HepG2 (cell line): ENCODE measurements around the gene GNPDA1. TPM values are rescaled to one million over a fixed set of nuclear protein-coding genes. Genes with fewer than 3 reads are reported as not detected.
A peak's percentile ranks its signal among the peaks of the same experiment; 100 is the strongest.

Source experiments
- BORCS8-MEF2B ChIP-seq: sonication (generic); formaldehyde crosslinking; IDR thresholded peaks from 2 replicates; pipeline ENCODE4 v1.8.0; 2022; ENCODE audit warnings: mild to moderate bottlenecking, missing genetic modification reagents
- GABPB1 ChIP-seq: IDR thresholded peaks from 2 replicates; pipeline ENCODE4 v1.6.1; 2016; ENCODE audit warnings: mild to moderate bottlenecking, missing genetic modification reagents, moderate library complexity, missing compliant biosample characterization
- GLI4 ChIP-seq: sonication (generic); formaldehyde crosslinking; IDR thresholded peaks from 2 replicates; pipeline ENCODE4 v1.5.1; 2020; ENCODE audit warnings: missing genetic modification reagents, mild to moderate bottlenecking, moderate library complexity, borderline replicate concordance
- HNF4A ChIP-seq: sonication (generic); formaldehyde crosslinking; IDR thresholded peaks from 2 replicates; pipeline ENCODE4 v1.4.0; 2020; ENCODE audit warnings: missing genetic modification reagents
- HNRNPUL1 ChIP-seq: fragments of 200-400 bp; formaldehyde crosslinking; IDR thresholded peaks from 2 replicates; pipeline ENCODE4 v1.6.1; 2017; ENCODE audit warnings: low read depth, mild to moderate bottlenecking, low read length, moderate library complexity
- KAT7 ChIP-seq: IDR thresholded peaks from 2 replicates; pipeline ENCODE4 v1.6.1; 2018; ENCODE audit warnings: borderline replicate concordance, missing compliant biosample characterization
- MIER3 ChIP-seq: IDR thresholded peaks from 2 replicates; pipeline ENCODE4 v1.6.1; 2016; ENCODE audit warnings: missing compliant biosample characterization, borderline replicate concordance
- MTA1 ChIP-seq: sonication (generic); formaldehyde crosslinking; IDR thresholded peaks from 2 replicates; pipeline ENCODE4 v1.4.0; 2020; ENCODE audit warnings: missing genetic modification reagents, mild to moderate bottlenecking, borderline replicate concordance
- NFATC3 ChIP-seq: sonication (generic); formaldehyde crosslinking; IDR thresholded peaks from 2 replicates; pipeline ENCODE4 v1.5.1; 2020; ENCODE audit warnings: mild to moderate bottlenecking, missing genetic modification reagents
- PITX1 ChIP-seq: sonication (generic); formaldehyde crosslinking; IDR thresholded peaks from 2 replicates; pipeline ENCODE4 v1.5.1; 2020; ENCODE audit warnings: mild to moderate bottlenecking, missing genetic modification reagents
- TAF15 ChIP-seq: fragments of 200-400 bp; formaldehyde crosslinking; IDR thresholded peaks from one replicate; pipeline ENCODE4 v1.6.1; 2018; ENCODE audit warnings: mild to moderate bottlenecking, low read depth, low read length; ENCODE audit not compliant: poor library complexity, severe bottlenecking
- TBX3 ChIP-seq: fragments of 450-650 bp; IDR thresholded peaks from 2 replicates; pipeline ENCODE4 v1.6.1; 2017; ENCODE audit warnings: antibody characterized with exemption, mild to moderate bottlenecking, inconsistent platforms, borderline replicate concordance
- ZNF282 ChIP-seq: fragments of 450-650 bp; IDR thresholded peaks from 2 replicates; pipeline ENCODE4 v1.6.1; 2018; ENCODE audit not compliant: partially characterized antibody
- ZNF354B ChIP-seq: sonication (generic); formaldehyde crosslinking; IDR thresholded peaks from 2 replicates; pipeline ENCODE4 v1.8.0; 2022; ENCODE audit warnings: mild to moderate bottlenecking, missing genetic modification reagents
- ZNF552 ChIP-seq: sonication (generic); formaldehyde crosslinking; IDR thresholded peaks from 2 replicates; pipeline ENCODE4 v1.9.0; 2022; ENCODE audit warnings: missing genetic modification reagents, mild to moderate bottlenecking, borderline replicate concordance
- ZNF75D ChIP-seq: sonication (generic); formaldehyde crosslinking; IDR thresholded peaks from 2 replicates; pipeline ENCODE4 v1.8.1; 2023; ENCODE audit warnings: missing genetic modification reagents, mild to moderate bottlenecking, borderline replicate concordance
- ZNF772 ChIP-seq: sonication (generic); formaldehyde crosslinking; IDR thresholded peaks from 2 replicates; pipeline ENCODE4 v1.5.0; 2020; ENCODE audit warnings: mild to moderate bottlenecking, missing genetic modification reagents
- polyA plus RNA-seq, 8 experiments: library from polyadenylated mRNA; depleted of rRNA in 3 of 8; stranded (reverse) in 7 of 8; unstranded in 1 of 8; fragments of >200 nt; fragmentation: Illumina TruSeq in 4 of 8; extraction: Trizol in 4 of 8; gene quantifications; 2 replicates each; pipeline versions ENCODE4 v1.2.1 to v1.2.3, GENCODE V29; 2011 to 2016; ENCODE audit warnings: low read depth in 4 of 8, missing spikeins in 1 of 8, mixed read lengths in 1 of 8; ENCODE audit not compliant: insufficient read depth in 1 of 8
- total RNA-seq, 5 experiments: library from RNA; depleted of rRNA; stranded (reverse); fragments of >200 nt; fragmentation: Illumina TruSeq; extraction: Trizol; gene quantifications; 2 replicates each; pipeline ENCODE4 v1.2.3, GENCODE V29; 2016; ENCODE audit warnings: low read depth in 1 of 5
- TF ChIP-seq, protein P1 (sequence below): sonication (generic); formaldehyde crosslinking; IDR thresholded peaks from 2 replicates; pipeline ENCODE4 v1.8.0; 2022; ENCODE audit warnings: mild to moderate bottlenecking, missing genetic modification reagents, borderline replicate concordance
- TF ChIP-seq, protein P2 (sequence below): sonication (generic); formaldehyde crosslinking; IDR thresholded peaks from 2 replicates; pipeline ENCODE4 v1.5.0; 2020; ENCODE audit warnings: missing genetic modification reagents
- TF ChIP-seq, protein P3 (sequence below): IDR thresholded peaks from 2 replicates; pipeline ENCODE4 v1.6.1; 2016; ENCODE audit warnings: low read depth, borderline replicate concordance
- TF ChIP-seq, protein P4 (sequence below): sonication (generic); formaldehyde crosslinking; IDR thresholded peaks from 2 replicates; pipeline ENCODE4 v1.5.0; 2020; ENCODE audit warnings: mild to moderate bottlenecking, missing genetic modification reagents, moderate library complexity
- TF ChIP-seq, protein P5 (sequence below): sonication (generic); formaldehyde crosslinking; IDR thresholded peaks from 2 replicates; pipeline ENCODE4 v1.8.0; 2022; ENCODE audit warnings: low read depth, missing genetic modification reagents

GNPDA1 gene
- total and polyA plus RNA-seq, 2 of the 13 experiments (the other 11 are each of a cell fraction or from before 2014, with no cell fraction given): 6.0 to 54.1 TPM

DNA sequence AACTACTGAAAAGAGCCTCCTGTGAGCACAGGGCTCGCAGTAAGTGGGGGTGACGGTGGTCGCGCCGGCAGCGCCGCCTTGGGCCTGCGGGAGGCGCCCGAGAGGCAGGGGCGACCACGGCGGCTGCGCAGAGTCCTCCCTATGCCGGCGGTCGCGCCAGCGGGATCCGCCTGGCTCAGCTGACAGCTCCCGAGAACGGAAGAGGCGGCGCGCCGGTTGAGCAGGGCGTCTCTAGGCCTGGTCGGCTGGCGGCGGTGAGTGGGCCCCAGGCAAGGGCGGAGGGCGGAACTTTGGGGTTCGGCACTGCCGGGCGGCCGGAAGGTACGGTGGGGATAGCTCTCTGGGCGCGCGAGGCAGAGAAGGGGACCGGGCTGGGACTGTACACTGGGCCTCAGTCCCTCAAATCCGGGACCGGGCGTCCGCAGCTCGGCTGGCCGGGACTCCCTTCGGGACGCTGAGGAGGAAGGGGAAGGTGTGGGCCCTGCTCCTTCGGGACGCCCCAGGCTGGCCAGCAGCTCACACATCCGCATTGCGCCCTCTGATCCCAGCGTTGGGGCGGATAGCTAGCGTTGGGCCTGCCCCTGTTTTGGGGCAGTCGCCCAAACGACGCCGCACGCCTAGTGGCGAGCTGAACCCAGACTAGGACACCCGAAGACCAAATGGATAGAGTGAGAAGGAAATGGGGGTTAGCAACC, 43.8 kb downstream of the GNPDA1 start, which contains the start of gene RNF14 (continued):
- TF ChIP-seq, protein P1, sequence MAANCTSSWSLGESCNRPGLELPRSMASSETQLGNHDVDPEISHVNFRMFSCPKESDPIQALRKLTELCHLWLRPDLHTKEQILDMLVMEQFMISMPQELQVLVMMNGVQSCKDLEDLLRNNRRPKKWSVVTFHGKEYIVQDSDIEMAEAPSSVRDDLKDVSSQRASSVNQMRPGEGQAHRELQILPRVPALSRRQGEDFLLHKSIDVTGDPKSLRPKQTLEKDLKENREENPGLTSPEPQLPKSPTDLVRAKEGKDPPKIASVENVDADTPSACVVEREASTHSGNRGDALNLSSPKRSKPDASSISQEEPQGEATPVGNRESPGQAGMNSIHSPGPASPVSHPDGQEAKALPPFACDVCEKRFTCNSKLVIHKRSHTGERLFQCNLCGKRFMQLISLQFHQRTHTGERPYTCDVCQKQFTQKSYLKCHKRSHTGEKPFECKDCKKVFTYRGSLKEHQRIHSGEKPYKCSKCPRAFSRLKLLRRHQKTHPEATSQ (CRISPR knock-in tag): no peak; the same call in 1 of the 2 replicates
- peak; percentile 23; the same call in 1 of the 2 replicates for TF ChIP-seq HNF4A
- TF ChIP-seq, protein P2, sequence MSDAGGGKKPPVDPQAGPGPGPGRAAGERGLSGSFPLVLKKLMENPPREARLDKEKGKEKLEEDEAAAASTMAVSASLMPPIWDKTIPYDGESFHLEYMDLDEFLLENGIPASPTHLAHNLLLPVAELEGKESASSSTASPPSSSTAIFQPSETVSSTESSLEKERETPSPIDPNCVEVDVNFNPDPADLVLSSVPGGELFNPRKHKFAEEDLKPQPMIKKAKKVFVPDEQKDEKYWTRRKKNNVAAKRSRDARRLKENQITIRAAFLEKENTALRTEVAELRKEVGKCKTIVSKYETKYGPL (CRISPR knock-in tag): peak; percentile 77
- TF ChIP-seq MTA1 (CRISPR knock-in tag): peak; percentile 93
- TF ChIP-seq NFATC3 (CRISPR knock-in tag): no peak
- peak; percentile 95 for TF ChIP-seq GABPB1 (CRISPR knock-in tag)
- 0 out of 2 replicates have a peak, but pooled peaks have one; percentile 90 for TF ChIP-seq ZNF772 (CRISPR knock-in tag)
- peak; percentile 44; the same call in 1 of the 2 replicates for TF ChIP-seq KAT7 (CRISPR knock-in tag)
- no peak for TF ChIP-seq ZNF552 (CRISPR knock-in tag)
- TF ChIP-seq HNRNPUL1: 0 out of 2 replicates have a peak, but pooled peaks have one; percentile 42
- TF ChIP-seq TAF15: peak; percentile 72
- TF ChIP-seq ZNF282: no peak
- TF ChIP-seq, protein P3, sequence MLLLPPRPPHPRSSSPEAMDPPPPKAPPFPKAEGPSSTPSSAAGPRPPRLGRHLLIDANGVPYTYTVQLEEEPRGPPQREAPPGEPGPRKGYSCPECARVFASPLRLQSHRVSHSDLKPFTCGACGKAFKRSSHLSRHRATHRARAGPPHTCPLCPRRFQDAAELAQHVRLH (CRISPR knock-in tag): peak; percentile 84; the same call in 1 of the 2 replicates
- TF ChIP-seq, protein P4, sequence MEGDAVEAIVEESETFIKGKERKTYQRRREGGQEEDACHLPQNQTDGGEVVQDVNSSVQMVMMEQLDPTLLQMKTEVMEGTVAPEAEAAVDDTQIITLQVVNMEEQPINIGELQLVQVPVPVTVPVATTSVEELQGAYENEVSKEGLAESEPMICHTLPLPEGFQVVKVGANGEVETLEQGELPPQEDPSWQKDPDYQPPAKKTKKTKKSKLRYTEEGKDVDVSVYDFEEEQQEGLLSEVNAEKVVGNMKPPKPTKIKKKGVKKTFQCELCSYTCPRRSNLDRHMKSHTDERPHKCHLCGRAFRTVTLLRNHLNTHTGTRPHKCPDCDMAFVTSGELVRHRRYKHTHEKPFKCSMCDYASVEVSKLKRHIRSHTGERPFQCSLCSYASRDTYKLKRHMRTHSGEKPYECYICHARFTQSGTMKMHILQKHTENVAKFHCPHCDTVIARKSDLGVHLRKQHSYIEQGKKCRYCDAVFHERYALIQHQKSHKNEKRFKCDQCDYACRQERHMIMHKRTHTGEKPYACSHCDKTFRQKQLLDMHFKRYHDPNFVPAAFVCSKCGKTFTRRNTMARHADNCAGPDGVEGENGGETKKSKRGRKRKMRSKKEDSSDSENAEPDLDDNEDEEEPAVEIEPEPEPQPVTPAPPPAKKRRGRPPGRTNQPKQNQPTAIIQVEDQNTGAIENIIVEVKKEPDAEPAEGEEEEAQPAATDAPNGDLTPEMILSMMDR (CRISPR knock-in tag): peak; percentile 91
- TF ChIP-seq GLI4 (CRISPR knock-in tag): peak; percentile 57; the same call in 1 of the 2 replicates
- TF ChIP-seq PITX1 (CRISPR knock-in tag): peak; percentile 45
- peak; percentile 74; the same call in 1 of the 2 replicates for TF ChIP-seq MIER3 (CRISPR knock-in tag)
- no peak for TF ChIP-seq ZNF354B (CRISPR knock-in tag)
- TF ChIP-seq TBX3: no peak
- peak; percentile 85; the same call in 1 of the 2 replicates for TF ChIP-seq BORCS8-MEF2B (CRISPR knock-in tag)
- TF ChIP-seq, protein P5, sequence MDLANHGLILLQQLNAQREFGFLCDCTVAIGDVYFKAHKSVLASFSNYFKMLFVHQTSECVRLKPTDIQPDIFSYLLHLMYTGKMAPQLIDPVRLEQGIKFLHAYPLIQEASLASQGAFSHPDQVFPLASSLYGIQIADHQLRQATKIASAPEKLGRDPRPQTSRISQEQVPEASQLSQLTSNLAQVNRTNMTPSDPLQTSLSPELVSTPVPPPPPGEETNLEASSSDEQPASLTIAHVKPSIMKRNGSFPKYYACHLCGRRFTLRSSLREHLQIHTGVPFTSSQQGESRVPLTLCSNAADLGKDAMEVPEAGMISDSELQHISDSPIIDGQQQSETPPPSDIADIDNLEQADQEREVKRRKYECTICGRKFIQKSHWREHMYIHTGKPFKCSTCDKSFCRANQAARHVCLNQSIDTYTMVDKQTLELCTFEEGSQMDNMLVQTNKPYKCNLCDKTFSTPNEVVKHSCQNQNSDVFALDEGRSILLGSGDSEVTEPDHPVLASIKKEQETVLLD (CRISPR knock-in tag): peak; percentile 95
- no peak for TF ChIP-seq ZNF75D (CRISPR knock-in tag)
